Choroid plexus epithelial cell (primary cell): ENCODE measurements around the gene IQCK.

Experiments used
- DNase-seq: peaks from one replicate; pipeline ENCODE4 v3.0.0-alpha.2; 2010; ENCODE audit warnings: low read depth
- H3K4me3 ChIP-seq: 2 replicates; pipeline ENCODE4 v1.5.1; 2011; ENCODE audit warnings: low read depth, mild to moderate bottlenecking, control low read depth, low read length, moderate library complexity
- TF ChIP-seq, protein P1 (sequence below): conservative IDR thresholded peaks from 2 replicates; pipeline ENCODE4 v1.5.1; 2011; ENCODE audit warnings: low read depth, mild to moderate bottlenecking, control low read depth, inconsistent platforms, low read length, moderate library complexity

The IQCK gene

DNA sequence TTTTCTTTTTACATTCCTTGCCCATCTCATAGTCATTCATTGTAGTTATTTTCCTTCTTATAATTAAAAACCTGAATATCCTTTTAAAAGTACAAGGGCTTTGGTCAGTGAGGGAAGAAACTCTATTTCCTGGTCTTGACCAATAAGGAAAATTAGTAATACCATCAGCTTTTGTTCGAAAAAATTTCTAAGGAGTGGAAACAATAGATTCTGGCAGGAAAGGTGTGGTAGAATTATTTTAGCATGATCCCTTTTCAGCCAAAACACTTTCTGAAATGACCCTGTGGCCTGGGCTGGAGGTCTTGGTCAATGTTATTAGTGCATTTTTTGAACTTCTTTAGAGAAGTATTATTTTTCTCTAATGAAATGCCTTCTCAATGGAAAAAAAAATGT is 36.6 kb downstream of the IQCK start:
- no peak overlapping the region for H3K4me3 ChIP-seq
- TF ChIP-seq, protein P1, sequence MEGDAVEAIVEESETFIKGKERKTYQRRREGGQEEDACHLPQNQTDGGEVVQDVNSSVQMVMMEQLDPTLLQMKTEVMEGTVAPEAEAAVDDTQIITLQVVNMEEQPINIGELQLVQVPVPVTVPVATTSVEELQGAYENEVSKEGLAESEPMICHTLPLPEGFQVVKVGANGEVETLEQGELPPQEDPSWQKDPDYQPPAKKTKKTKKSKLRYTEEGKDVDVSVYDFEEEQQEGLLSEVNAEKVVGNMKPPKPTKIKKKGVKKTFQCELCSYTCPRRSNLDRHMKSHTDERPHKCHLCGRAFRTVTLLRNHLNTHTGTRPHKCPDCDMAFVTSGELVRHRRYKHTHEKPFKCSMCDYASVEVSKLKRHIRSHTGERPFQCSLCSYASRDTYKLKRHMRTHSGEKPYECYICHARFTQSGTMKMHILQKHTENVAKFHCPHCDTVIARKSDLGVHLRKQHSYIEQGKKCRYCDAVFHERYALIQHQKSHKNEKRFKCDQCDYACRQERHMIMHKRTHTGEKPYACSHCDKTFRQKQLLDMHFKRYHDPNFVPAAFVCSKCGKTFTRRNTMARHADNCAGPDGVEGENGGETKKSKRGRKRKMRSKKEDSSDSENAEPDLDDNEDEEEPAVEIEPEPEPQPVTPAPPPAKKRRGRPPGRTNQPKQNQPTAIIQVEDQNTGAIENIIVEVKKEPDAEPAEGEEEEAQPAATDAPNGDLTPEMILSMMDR, result no peak
- DNase-seq, result no peak

DNA sequence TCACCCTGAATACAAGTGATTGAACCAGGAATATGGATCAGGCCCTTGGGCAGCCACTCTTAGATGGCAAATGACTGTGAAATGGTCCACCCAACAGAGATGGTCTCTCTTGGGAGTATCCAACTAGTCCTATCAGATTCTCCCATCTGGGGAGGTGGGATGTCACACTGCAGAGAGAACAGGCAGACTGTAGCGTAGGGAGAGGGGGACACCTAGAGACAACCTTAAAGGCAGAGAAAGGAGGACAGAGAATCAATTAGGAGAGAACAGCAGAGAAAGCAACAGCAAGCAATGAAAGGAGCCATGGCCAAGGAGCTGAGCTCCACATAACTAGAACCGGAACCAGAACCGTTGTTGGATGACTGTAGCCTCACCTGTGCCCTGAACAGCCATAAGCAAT is 37.2 kb downstream of the IQCK start:
- no peak for DNase-seq
- no peak overlapping the region for H3K4me3 ChIP-seq
- TF ChIP-seq, protein P1, result no peak

DNA sequence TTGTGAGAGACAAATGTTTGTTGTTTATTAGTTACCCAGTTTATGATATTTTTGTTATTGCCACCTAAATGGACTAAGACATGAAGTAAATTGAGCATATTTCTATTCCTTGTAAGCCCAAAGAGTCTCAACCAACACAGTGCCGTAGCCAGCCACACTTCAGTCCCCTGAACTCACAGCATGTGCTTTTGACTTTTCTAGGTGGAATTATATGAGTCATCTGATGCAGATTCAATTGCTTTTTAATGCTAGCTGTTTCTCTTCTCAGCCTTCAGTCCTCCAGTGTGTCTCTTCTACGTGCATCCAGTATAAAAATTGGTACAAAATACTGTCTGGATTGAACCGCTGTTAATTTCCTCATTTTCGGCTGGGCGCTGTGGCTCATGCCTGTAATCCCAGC is 39.0 kb downstream of the IQCK start:
- no peak overlapping the region for H3K4me3 ChIP-seq
- DNase-seq, result peak; percentile 73
- TF ChIP-seq, protein P1, result no peak

DNA sequence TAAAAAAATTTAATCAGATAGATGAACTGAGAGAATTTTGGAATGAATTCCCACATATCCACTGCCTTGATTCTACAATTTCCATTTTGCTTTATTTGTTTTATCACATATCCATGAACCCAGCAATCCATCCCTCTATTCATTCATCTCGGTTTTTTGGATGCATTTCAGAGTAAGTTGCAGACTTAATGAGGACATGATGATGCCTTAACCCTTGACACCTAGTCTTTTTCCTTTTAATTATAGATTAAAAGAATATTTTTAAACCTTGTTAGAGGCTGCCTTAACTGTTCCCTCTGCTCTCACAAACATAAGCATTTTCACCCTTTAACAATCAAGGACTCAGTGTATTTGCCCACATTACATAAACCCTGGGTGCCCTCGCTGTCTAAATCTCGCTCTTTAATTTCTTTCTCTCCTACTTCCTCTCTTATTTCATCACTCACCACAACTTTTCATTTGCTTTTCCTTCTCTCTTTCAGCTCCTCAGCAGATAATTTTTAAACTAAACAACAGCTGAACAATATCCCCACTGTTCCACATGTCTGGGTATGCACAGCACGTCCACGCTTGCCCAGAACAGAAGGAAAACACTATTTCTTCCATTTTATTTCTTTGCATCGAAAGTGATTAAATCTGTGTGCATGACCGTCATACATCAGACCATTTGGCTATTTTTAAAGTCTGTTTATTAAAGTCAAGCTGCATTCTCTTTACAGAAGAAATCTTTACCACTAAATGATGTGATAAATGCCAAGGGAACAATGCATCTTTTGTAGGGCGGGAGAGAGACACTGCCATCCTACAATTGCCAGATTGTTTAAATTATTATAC is 39.9 kb downstream of the IQCK start:
- no peak overlapping the region for H3K4me3 ChIP-seq
- TF ChIP-seq, protein P1, result no peak

DNA sequence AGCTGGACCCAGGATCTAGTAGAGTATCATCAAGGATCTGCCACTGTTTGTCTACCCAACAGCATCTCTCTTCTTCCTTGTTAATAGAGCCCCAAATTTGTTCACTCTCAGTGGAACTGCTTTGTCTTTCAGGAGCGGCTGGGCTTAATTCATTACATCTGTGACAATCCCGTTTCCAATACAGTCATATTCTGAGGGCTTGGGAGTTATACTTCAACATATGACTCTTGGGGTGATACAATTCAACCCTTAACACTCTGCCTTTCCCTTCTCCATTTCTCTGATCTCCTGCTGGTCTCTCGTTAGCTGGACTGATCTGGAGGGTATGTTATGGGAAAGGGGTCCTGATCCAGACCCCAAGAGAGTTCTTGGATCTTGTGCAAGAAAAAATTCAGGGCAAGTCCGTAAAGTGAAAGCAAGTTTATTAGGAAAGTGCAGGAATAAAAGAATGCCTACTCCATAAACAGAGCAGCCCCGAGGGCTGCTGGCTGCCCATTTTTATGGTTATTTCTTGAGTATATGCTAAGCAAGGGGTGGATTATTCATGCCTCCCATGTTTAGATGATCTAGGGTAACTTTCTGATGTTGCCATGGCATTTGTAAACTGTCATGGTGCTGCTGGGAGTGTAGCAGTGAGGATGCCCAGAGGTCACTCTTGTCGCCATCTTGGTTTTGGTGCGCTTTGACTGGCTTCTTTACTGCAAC is 42.4 kb downstream of the IQCK start:
- TF ChIP-seq, protein P1, result no peak
- no peak overlapping the region for H3K4me3 ChIP-seq
- DNase-seq, result no peak

More for the DNA sequence above, 39.9 kb downstream of the IQCK start:
- peak; percentile 19 for DNase-seq

DNA sequence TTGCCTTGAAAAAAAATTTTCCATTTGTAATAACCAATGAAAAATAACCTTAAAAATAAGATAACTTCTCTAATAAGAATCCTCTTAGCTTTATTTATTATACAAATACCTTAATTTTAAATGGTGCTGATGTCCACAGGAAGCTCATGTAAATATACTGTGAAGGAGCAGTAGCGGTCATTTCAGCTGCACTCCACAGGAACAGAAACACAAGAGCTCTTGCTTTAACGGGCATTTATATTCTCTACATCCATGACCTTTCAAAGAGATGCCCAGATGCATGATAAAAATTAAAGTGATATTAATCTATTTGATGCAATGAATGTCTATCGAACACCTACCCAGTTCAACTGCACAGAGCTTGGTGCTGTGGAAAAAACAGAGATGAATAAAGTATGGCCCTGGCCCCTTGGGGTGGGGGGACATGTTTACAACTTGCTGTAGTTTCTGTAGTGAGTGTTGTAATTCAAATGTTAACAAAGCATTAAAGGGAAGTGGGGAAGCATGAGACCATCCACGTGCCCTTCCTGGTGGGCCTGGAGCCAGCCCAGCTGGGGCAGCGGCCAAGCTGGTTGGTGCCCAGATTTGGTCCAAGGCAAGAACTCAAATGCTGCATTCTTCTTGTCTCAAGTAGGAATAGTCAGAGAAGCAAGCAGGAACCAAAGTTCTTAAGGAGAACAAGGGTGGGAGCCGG is 47.9 kb downstream of the IQCK start:
- DNase-seq, result no peak
- TF ChIP-seq, protein P1, result no peak
- H3K4me3 ChIP-seq, result no peak overlapping the region
